Raji (cell line): ENCODE results near the gene SART1.

ENCODE experiments used
- POLR2A ChIP-seq: IDR thresholded peaks from 2 replicates; pipeline ENCODE4 v1.6.1; 2011; ENCODE audit warnings: low read depth, low read length, control low read depth; ENCODE audit not compliant: insufficient read depth

SART1 gene

DNA sequence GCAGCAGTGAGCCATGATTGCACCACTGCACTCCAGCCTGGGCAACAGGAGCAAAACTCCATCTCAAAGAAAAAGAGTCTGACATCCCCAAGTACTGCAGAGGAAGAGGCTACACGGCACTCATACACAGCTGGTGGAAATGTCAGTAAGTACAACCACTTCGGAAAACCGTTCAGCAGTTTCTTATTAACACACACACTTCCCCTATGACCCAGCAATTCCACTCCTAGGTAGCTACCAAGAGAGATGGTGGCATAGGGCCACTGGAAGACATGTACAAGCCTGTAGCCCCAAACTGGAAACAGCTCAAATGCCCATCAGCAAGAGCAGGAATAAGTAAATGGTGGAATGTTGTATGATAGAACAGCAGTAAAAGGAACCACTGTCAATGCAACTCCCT, 39.0 kb upstream of the SART1 start:
- no peak for TF ChIP-seq POLR2A

DNA sequence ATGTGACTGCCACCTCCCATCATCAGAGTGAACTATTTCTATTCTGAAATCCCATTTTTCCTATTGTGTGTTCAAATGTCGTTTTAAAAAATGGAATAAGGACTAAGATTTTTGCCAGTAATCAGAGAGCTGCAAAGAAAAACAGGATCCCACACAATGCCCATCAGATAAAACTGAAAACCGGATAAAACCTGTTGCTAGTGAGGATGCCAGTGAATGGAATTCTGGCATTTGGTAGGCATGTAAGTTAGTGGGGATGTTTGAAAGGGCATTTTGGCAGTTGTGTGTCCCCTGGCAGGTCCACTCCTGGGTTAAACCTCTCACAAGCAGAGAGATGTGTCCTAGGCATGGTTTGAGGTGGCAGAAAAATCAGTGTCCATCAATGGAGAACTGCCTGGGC, 36.1 kb upstream of the SART1 start:
- TF ChIP-seq POLR2A: no peak

DNA sequence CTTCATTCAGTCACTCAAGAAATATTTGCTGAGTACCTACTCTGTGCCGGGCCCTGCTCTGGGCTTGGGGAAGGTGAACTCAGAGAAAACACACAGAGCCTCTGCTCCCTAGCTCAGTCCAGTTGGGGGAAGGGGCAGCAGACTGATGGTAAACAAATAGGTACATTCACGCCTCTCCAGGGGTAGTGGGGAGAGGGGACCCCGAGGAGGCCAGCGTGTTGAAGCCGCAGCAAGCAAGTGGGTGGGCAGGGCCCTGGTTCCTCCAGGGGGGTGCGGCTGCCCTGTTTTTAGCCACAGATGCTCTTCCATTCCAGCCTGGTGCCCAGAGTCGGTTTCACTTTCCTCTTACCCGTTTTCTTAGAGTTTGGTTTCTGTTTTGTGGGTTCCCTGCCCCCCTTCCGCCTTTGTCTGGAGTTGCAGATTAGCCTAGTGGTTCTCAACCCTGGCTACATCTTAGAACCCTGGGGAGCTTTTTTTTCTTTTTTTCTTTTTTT, 33.6 kb upstream of the SART1 start:
- 0 out of 2 replicates have a peak, but pooled peaks have one; percentile 36 for TF ChIP-seq POLR2A

DNA sequence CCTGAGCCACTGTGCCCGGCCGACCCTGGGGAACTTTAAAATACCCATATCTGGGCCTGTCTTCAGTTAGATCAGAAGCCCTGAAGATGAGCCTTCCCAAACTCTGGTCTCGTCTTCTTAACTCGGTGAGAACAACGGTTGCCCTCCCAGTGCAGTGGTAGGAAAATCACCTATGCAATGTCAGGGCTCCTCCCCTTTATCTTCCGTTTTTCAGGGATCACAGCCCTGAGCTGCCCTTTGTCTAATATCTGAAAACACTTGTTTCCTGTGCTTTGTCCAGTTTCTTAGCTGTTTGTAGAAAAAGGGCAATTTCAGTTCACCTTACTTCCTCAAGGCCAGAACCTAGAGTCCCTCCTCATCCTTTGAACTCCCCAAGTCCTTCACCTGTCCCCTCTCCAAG, 32.9 kb upstream of the SART1 start:
- no peak for TF ChIP-seq POLR2A

DNA sequence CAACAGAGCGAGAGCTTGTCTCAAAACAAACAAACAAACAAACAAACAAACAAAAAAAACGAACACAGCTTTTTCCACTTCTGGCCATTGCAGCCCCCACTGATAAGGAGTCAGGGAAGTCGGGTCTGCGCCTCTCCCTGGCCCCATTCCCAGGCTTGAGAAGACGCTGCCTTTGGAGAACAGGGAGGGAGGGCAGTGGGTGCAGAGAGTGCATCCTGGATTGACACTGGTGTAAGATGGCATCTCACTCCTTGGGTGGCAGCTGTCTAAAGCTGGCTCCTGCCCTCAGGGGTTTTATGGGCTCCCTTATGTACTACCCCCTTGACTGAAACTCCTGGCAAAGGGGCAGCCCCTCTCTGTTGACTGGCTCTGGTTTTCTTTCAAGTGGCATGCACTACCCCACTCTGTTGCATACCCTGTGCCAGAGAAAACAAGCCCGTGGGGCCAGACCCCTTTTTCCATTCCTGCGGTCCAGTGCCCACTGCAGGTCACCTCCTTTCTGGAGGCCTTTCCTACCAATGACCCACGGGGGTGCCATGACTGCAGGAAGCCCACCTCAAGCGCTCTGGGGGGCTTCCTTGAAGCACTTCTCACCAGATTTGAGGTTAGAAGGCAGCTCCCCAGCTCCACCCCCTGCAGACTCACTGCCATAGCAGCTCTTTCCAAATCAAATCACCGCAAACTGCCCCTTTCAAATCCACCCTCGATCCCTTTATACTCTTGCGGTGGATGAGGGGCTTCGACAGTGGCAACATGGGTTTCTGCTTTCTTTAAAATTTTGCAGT, 29.6 kb upstream of the SART1 start:
- no peak for TF ChIP-seq POLR2A

DNA sequence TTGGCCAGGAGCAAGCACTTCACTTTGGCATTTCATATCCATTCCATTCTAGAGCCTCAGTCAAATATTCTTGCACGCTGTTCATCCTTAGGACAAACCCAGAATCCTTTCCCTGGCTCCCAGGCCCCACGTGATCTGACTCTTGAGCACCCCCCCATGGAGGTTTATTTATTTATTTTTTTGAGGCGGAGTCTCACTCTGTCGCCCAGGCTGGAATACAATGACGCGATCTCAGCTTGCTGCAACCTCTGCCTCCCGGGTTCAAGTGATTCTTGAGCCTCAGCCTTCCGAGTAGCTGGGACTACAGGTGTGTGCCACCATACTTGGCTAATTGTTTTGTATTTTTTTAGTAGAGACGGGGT, 29.0 kb upstream of the SART1 start:
- no peak for TF ChIP-seq POLR2A

DNA sequence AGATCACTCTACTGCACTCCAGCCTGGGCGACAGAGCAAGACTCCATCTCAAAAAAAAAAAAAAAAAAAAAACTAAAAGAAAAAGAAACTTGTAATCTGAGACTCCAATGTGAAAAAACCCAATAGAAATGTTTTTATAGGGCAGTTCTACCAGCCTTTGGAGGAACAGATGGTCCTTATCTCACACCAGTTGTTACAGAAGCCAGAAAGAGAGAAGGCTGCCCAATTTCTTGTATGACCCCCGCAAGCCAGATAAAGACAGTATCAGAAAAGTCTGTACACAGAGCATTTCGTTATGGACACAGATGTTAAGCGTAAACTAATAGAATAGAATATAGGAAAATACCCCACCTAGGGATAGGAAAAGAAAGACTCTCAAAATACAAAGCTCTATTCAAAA, 27.5 kb upstream of the SART1 start:
- TF ChIP-seq POLR2A: no peak

DNA sequence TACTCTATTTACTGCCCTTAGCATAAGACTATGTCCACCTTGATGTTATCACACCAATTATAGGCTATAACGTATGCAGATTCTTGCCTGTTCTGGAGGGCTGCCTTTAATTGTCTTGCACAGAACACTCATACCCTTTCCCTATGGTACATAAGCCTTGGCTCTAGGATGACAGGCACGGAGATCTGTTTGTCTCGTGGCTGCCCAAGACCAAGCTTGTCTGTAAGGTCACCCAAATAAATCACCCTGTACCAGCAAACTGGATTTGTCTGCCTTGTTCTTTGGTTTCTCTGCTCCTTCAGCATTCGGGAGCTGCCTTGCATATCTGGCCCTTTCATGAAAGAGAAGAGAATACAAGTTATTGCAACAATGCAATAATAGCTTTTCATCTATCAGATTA, 23.8 kb upstream of the SART1 start:
- TF ChIP-seq POLR2A: no peak

DNA sequence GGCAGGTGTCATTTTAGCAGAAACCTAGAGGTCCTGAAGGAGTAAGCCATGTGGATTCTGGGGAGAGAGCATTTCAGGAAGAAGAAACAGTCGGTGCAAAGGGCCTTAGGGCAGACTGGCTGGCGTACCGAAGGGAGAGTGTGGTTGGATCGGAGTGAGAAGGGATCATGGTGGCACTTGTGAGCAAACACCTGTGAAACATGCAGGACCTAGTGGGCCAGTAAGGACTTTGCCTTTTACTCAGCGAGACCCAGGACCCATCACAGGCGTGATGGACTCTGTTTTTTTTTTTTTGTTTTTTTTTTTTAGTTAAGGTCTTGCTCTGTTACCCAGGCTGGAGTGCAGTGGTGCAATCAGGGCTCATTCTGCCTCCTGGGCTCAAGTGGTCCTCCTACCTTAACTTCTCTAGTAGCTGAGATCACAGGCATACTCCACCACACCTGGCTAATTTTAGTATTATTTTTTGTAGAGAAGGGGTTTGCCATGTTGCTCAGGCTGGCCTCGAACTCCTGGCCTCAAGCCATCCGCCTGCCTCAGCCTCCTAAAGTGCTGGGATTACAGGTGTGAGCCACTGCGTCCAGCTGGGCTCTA, 19.7 kb upstream of the SART1 start:
- no peak for TF ChIP-seq POLR2A

DNA sequence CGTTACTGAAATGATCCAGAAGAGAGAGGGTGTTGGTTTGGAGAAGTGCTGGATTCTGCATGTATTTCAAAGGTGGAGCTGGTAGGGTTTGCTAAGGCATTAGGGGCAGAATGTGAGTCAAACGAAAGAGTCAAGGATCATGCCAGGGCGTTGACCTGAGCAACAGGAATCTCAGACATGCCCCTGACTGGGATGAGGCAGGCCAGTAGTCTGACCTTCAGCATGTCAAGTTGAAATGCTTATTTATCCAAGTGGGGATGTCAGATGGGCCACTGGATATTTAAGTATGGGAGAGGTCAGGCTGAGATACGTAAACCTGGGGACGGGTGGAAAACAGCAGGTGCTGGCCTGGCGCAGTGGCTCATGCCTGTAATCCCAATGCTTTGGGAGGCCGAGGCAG, 19.0 kb upstream of the SART1 start:
- no peak for TF ChIP-seq POLR2A

DNA sequence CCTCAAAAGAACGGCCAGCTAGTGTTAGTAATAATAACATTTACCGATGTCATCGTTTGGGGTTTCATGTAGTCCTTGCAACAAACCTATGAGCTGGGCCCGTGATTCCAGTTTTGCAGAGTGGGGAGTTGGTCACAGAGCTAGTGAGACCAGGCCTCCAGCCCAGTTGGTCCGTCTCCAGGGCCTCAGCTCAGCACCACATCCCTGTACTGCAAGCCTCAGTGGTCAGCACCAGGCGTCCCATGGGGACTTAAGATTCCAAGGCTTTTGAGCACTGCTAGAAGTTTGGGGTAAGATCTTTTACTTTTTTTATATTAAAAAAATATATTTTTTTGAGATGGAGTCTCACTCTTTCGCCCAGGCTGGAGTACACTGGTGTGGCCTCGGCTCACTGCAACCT, 17.3 kb upstream of the SART1 start:
- TF ChIP-seq POLR2A: no peak

DNA sequence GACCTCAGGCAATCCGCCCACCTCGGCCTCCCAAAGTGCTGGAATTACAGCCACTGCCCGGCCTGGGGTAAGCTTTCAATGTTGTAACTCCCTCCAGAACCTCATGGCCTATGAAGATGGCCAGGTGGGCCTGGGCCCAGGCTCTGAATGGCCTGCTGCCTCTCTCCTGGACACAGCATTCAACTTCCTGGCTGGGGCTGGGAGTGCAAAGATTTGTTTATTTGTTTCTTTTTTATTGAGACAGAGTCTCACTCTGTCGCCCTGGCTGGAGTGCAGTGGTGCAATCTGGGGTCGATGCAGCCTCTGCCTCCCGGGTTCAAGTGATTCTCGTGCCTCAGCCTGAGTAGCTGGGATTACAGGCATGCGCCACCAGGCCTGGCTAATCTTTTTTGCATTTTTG, 16.8 kb upstream of the SART1 start:
- no peak for TF ChIP-seq POLR2A

DNA sequence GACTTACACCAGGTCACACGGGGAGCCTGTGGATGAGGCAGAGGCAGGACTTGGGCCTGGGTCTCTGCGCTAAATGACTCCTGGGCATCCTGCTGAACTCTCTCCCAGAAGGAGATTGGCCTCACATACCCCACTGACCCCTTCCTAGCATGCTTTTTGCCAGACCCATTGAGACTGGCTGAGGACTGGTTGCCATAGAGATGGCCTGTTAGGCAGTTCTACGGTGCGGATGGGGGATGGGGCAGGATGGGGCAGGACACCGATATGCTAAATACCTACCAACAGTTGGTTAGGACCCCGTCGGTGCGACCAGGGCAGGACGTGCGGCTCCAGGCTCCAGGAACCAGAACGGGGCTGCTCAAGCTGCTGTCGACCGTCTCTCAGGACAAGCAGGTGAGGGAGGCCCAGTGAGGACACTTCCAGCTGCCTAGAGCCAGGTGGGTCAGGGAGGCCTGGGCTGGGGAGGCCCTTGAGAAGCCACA, 16.1 kb upstream of the SART1 start, which contains the start of gene TSGA10IP:
Gene TSGA10IP (plus strand): TSS at position 51 of the 482 bp plus-strand sequence. CDS start 196 bp downstream, at position 247.
- TF ChIP-seq POLR2A: no peak

DNA sequence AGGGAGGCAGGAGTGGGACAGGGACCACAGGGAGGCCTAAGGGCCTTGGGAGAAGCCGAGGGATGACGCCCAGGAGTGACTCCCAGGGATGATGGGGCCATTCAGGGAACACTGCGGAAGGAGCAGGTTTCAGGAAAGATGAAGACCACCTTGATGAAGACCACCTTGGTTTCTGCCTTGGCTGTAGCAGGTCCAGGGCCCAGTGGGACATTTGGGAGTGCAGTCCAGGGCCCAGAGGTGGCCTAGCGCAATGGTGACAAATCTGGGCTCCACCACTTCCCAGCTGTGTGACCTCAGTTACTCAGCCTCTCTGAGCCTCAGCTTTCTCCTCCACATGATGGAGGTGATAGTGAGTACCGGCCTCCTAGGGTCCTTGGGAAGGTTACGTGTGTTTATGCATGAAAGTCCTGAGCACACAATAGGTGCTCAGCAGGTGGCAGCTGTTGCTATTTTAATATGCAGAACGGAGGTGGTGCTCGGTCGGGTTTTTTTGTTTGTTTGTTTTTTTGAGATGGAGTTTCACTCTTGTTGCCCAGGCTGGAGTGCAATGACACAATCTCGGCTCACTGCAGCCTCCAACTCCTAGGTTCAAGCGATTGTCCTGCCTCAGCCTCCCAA, 15.5 kb upstream of the SART1 start:
- no peak for TF ChIP-seq POLR2A

DNA sequence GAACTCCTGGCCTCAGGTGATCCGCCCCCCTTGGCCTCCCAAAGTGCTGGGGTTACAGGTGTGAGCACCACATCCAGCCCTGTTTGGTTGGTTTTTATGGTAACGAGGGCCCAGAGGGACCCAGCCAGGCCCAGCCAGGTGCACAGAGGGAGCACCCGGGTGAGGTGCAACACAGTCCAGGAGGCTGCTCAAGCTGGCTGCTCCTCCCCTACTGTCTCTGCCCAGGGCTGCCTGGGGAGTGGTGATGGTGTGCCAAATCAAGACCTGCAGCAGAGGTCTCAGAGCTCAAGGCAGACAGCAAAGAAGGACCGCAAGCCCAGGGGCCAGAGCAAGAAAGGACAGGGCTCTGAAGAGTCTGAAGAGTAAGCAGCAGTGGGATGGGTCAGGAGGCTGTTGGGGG, 14.9 kb upstream of the SART1 start:
- TF ChIP-seq POLR2A: no peak

DNA sequence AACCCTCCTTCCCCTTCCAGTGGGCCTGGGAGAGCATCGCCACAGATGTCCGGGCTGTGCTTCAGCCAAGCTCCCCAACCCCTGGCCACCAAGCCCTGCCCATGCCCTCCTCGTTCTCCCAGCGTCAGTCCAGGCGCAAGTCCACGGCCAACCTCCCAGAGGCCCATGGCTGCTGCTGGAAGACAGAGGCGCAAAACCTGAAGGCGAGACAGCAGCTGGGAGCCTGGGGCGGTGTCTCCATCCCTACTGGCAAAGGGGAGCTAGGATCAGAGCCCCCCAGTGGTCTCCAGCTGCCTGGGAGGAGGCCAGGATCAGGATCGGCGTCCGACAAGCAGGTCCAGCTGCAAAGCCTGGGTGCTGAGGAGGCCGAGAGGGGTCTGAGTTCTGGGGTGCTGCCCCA, 14.4 kb upstream of the SART1 start:
- TF ChIP-seq POLR2A: no peak

DNA sequence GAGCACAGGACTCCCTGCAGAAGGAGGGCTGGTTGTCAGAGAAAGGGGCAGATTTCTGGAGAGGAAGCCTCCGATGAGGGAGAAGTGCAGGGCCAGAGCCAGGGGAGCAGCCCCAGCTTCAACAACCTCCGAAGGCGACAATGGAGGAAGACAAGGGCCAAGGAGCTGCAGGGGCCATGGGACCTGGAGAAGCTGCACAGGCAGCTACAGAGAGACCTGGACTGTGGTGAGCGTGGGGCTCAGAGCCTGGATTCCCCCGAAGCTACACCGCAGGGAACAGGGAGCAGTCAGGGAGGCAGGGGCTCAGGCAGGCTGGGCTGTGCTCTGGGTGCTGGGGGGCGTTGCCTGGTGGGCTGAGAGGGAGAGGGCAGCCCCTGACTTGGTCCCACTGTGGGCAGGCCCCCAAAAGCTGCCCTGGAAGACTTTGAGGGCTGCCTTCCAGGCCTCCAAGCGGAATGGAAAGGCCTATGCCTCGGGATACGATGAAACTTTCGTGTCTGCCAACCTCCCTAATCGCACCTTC, 13.9 kb upstream of the SART1 start:
- no peak for TF ChIP-seq POLR2A
